OCI-LY7 (cell line): Measurements from ENCODE around the gene ARV1. TPM values are rescaled to one million over a fixed set of nuclear protein-coding genes. Genes with fewer than 3 reads are reported as not detected.

Experiments used
- BruUV-seq: library from RNA; stranded (reverse); fragments of 400-500 nt; replicated peaks from 2 replicates; lab custom pipeline; 2021; lab: Mats Ljungman, UMichigan
- CTCF ChIA-PET: fragments of 300-600 bp; sonication (Branson Sonifier 250); formaldehyde crosslinking; loops from one replicate; lab custom pipeline; 2022; ENCODE audit warnings: antibody characterized with exemption; ENCODE audit not compliant: unreplicated experiment; lab: Charles Lee
- POLR2A ChIA-PET: fragments of 300-600 bp; sonication (Branson Sonifier 250); formaldehyde crosslinking; loops from one replicate; lab custom pipeline; 2022; ENCODE audit warnings: antibody characterized with exemption; lab: Charles Lee
- DNase-seq: peaks from one replicate; pipeline ENCODE4 v3.0.0-alpha.2; 2015; ENCODE audit warnings: low spot score
- H2AFZ ChIP-seq: fragments of 200-600 bp; sonication (generic), shearing (Covaris generic); 2 replicates; pipeline ENCODE4 v1.6.1; 2014; ENCODE audit warnings: mild to moderate bottlenecking, antibody characterized with exemption, low read length, moderate library complexity
- H3K27ac ChIP-seq: fragments of 200-600 bp; sonication (generic); 2 replicates; pipeline ENCODE4 v1.5.1; 2014; ENCODE audit warnings: mixed run types, low read depth, mild to moderate bottlenecking, moderate library complexity, low read length, inconsistent platforms; ENCODE audit not compliant: poor library complexity, severe bottlenecking
- H3K36me3 ChIP-seq: fragments of 200-600 bp; sonication (generic); 2 replicates; pipeline ENCODE4 v1.6.1; 2014; ENCODE audit warnings: mild to moderate bottlenecking, antibody characterized with exemption, low read length, moderate library complexity, mixed read lengths; ENCODE audit not compliant: insufficient read depth
- H3K4me1 ChIP-seq: fragments of 200-600 bp; sonication (generic); 2 replicates; pipeline ENCODE4 v1.5.1; 2014; ENCODE audit warnings: mild to moderate bottlenecking, low read length; ENCODE audit not compliant: insufficient read depth, poor library complexity, severe bottlenecking
- H3K4me2 ChIP-seq: fragments of 200-600 bp; sonication (generic); 2 replicates; pipeline ENCODE4 v1.6.1; 2014; ENCODE audit warnings: mild to moderate bottlenecking, low read length
- H3K4me3 ChIP-seq: fragments of 200-600 bp; sonication (generic); 2 replicates; pipeline ENCODE4 v1.5.1; 2014; ENCODE audit warnings: mild to moderate bottlenecking, low read depth, low read length; ENCODE audit not compliant: poor library complexity, severe bottlenecking
- H3K79me2 ChIP-seq: fragments of 200-600 bp; sonication (generic); 2 replicates; pipeline ENCODE4 v1.6.1; 2016; ENCODE audit warnings: low read depth, mild to moderate bottlenecking, low read length, moderate library complexity, mixed read lengths; ENCODE audit not compliant: insufficient read depth
- H3K9me2 ChIP-seq: fragments of 200-600 bp; sonication (generic); 2 replicates; pipeline ENCODE4 v1.6.1; 2016; ENCODE audit warnings: mild to moderate bottlenecking, low read length, mixed read lengths; ENCODE audit not compliant: insufficient read depth
- H3K9me3 ChIP-seq: fragments of 200-600 bp; sonication (generic); 2 replicates; pipeline ENCODE4 v1.6.1; 2014; ENCODE audit warnings: mild to moderate bottlenecking, mixed run types, low read length, mixed read lengths
- H4K20me1 ChIP-seq: fragments of 200-600 bp; sonication (generic); 2 replicates; pipeline ENCODE4 v1.6.1; 2014; ENCODE audit warnings: mild to moderate bottlenecking, antibody characterized with exemption, low read length, moderate library complexity, mixed read lengths; ENCODE audit not compliant: insufficient read depth
- CTCF ChIP-seq: fragments of 200-600 bp; sonication (generic); conservative IDR thresholded peaks from 2 replicates; pipeline ENCODE4 v1.5.1; 2014; ENCODE audit warnings: mild to moderate bottlenecking, antibody characterized with exemption, low read length, moderate library complexity, mixed read lengths
- EZH2phosphoT487 ChIP-seq: fragments of 200-600 bp; sonication (generic); IDR thresholded peaks from 2 replicates; pipeline ENCODE4 v1.6.1; 2018; ENCODE audit warnings: low read depth, borderline replicate concordance, mild to moderate bottlenecking, mixed run types, antibody characterized with exemption, low read length, moderate library complexity, mixed read lengths
- intact Hi-C: fragments of 100-400 bp; cut with micrococcal nuclease; formaldehyde crosslinking; loops from one replicate; pipeline ENCODE4 v1.10.0; 2022; ENCODE audit not compliant: unreplicated experiment
- total RNA-seq, 2 experiments: library from RNA; depleted of rRNA in 1 of 2; stranded (reverse); fragments of >200 nt in 1 of 2; shearing (Covaris generic) in 1 of 2; gene quantifications; 2 replicates each; pipeline ENCODE4 v1.2.3, GENCODE V29; 2014 to 2022

Gene ARV1
- total RNA-seq, 2 experiments from 2014 or later, result 15.1 to 21.2 TPM

GRCh38 chr1:230976360-230976759 lies 2.5 kb upstream of the ARV1 start:
- no TSS peak for BruUV-seq
- peaks cover 32% of the 10 kb centered on the region for H3K4me1 ChIP-seq
- peak overlapping the region; percentile 95 for H3K4me2 ChIP-seq
- DNase-seq, result no peak
- no peak overlapping the region for H3K4me3 ChIP-seq
- H3K9me2 ChIP-seq, result no peaks in the 10 kb centered on the region
- ChIA-PET POLR2A (interaction anchor here (0.6 to 1.8 kb wide), 4 partner anchors 9 to 222 kb away, joined by 3 to 6 read pairs (median 5); no protein-coding TSS in a partner anchor), CTCF (no interaction called here)
- peaks cover 29% of the 10 kb centered on the region for H3K36me3 ChIP-seq
- intact Hi-C loops, result loop anchor here (5.0 kb wide), 1 partner anchor 636 kb away; no protein-coding TSS in a partner anchor
- H2AFZ ChIP-seq, result no peak overlapping the region
- H3K27ac ChIP-seq, result no peak overlapping the region
- peaks cover 7% of the 10 kb centered on the region; the same call in 1 of the 2 replicates for H4K20me1 ChIP-seq
- H3K79me2 ChIP-seq, result peaks cover 41% of the 10 kb centered on the region; the same call in 1 of the 2 replicates
- TF ChIP-seq EZH2phosphoT487 (no peak), CTCF (no peak)
- no peaks in the 10 kb centered on the region for H3K9me3 ChIP-seq

GRCh38 chr1:230976825-230977747 lies 1.8 kb upstream of the ARV1 start:
- intact Hi-C loops, result loop anchor here (5.0 kb wide), 1 partner anchor 635 kb away; no protein-coding TSS in a partner anchor
- Histone ChIP-seq H4K20me1 (peaks cover 7% of the 10 kb centered on the region; the same call in 1 of the 2 replicates), H3K27ac (peak overlapping the region; percentile 62), H3K9me2 (no peaks in the 10 kb centered on the region), H3K9me3 (no peaks in the 10 kb centered on the region), H3K36me3 (peaks cover 36% of the 10 kb centered on the region), H2AFZ (peak overlapping the region; percentile 41; the same call in 1 of the 2 replicates), H3K79me2 (peaks cover 41% of the 10 kb centered on the region; the same call in 1 of the 2 replicates), H3K4me3 (peak overlapping the region; percentile 93), H3K4me1 (peaks cover 32% of the 10 kb centered on the region), H3K4me2 (peak overlapping the region; percentile 95)
- TSS peak; percentile 36 for BruUV-seq
- TF ChIP-seq EZH2phosphoT487 (no peak), CTCF (no peak)
- CTCF ChIA-PET, result no interaction called here
- peak; percentile 66 for DNase-seq
- POLR2A ChIA-PET, result interaction anchor here (0.6 to 1.8 kb wide), 6 partner anchors 9 to 635 kb away, joined by 3 to 6 read pairs (median 4); no protein-coding TSS in a partner anchor
